Vagina (tissue), 2 donors: ENCODE data around the gene FNDC3A. TPM values are rescaled to one million over a fixed set of nuclear protein-coding genes. Genes with fewer than 3 reads are reported as not detected.

ENCODE experiments used
- DNase-seq, 2 donors: peaks; one replicate each; pipeline ENCODE4 v3.0.0-alpha.2; 2017; ENCODE audit errors: extremely low spot score in 2 of 2
- H3K27ac ChIP-seq: fragments of 200-600 bp; sonication (generic); one replicate; pipeline ENCODE4 v1.5.1; 2019
- H3K27me3 ChIP-seq: fragments of 200-600 bp; sonication (generic); one replicate; pipeline ENCODE4 v1.5.1; 2019
- H3K36me3 ChIP-seq, 2 donors: fragments of 200-600 bp; sonication (generic); one replicate each; pipeline ENCODE4 v1.5.1; 2017 to 2019
- H3K4me1 ChIP-seq: fragments of 200-600 bp; sonication (generic); one replicate; pipeline ENCODE4 v1.5.1; 2019
- H3K4me3 ChIP-seq, 2 donors: fragments of 200-600 bp; sonication (generic); 1 replicate in 1 of 2; 2 replicates in 1 of 2; pipeline ENCODE4 v1.5.1; 2016 to 2019
- H3K9me3 ChIP-seq: fragments of 200-600 bp; sonication (generic); one replicate; pipeline ENCODE4 v1.5.1; 2019
- CTCF ChIP-seq, 3 experiments: fragments of 450-650 bp in 2 of 3; fragments of 200-600 bp in 1 of 3; sonication (generic) in 1 of 3; IDR thresholded peaks; one replicate each; pipeline ENCODE4 v1.5.1; 2017 to 2019; ENCODE audit warnings: antibody characterized with exemption in 3 of 3, mild to moderate bottlenecking in 2 of 3, moderate library complexity in 2 of 3
- POLR2A ChIP-seq, 2 donors: fragments of 450-650 bp; IDR thresholded peaks; one replicate each; pipeline ENCODE4 v1.6.1; 2017; ENCODE audit warnings: antibody characterized with exemption in 2 of 2, mild to moderate bottlenecking in 2 of 2, moderate library complexity in 2 of 2
- POLR2AphosphoS5 ChIP-seq, 2 donors: sonication (generic); formaldehyde crosslinking; IDR thresholded peaks; one replicate each; pipeline ENCODE4 v1.9.0; 2017; ENCODE audit warnings: antibody characterized with exemption in 2 of 2, mild to moderate bottlenecking in 2 of 2, low read depth in 1 of 2; ENCODE audit not compliant: insufficient read depth in 1 of 2
- intact Hi-C: fragments of 100-400 bp; cut with DNase I; formaldehyde crosslinking; loops from one replicate; pipeline ENCODE4 v1.15.1; 2023
- total RNA-seq: library from RNA; depleted of rRNA; stranded (reverse); fragments of >200 nt; gene quantifications from one replicate; pipeline ENCODE4 v1.2.3, GENCODE V29; 2016

FNDC3A gene
- total RNA-seq, 1 donor from 2014 or later, result 32.2 TPM

DNA sequence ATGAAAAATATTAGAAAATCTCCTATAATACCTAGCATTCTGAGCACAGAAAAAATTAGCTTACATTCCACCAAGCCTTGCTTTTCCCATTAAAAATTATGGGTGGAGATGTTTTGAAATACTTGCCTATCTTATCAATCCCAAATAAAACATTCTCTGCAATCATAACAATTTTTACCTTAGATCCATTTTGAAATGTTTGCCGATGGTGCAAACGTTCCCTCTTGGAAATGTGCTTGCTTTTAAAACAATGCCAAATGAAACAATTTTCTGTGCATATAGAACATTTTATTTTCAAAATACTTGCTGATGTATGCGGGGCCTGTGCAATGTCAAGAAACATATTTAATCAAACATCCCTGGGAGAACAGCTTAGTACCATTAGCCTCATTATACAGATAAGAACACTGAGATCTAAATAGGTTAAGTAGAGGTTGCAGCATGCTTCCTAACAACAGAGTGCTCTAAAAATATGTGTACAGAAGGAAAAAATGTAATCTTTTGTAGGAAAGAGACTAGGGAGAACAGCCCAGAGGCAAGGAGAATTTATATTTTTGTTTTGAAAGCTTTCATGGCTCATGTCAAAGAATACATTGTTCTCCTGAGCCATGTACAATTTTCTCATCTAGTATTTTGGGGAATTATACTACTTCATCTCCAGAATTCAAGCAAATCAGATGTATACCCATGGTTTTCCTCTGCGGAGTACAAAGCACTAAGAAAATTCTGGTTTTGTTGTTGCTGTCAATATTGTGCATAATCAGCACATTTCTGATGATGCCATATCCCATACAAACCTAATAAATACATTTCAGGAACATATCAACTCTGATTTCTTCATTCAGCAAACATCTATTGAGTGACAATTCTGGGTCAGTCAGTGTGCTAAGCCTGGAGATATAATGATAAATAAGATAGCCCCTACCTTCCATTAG is 25.9 kb upstream of the FNDC3A start:
- no peak for DNase-seq
- Histone ChIP-seq H3K27ac (no peak overlapping the region), H3K4me1 (no peaks in the 10 kb centered on the region), H3K4me3 (no peak overlapping the region), H3K9me3 (no peaks in the 10 kb centered on the region), H3K36me3 (no peaks in the 10 kb centered on the region), H3K27me3 (no peaks in the 10 kb centered on the region)
- intact Hi-C loops, result no loop called here
- TF ChIP-seq POLR2A (IDR thresholded peaks at IDR 0.05), result no peak
- TF ChIP-seq POLR2AphosphoS5 (IDR thresholded peaks at IDR 0.05; ENCODE audit: insufficient read depth in 1 of 2, low read depth in 1 of 2), result no peak
- TF ChIP-seq CTCF (IDR thresholded peaks at IDR 0.05), result no peak

DNA sequence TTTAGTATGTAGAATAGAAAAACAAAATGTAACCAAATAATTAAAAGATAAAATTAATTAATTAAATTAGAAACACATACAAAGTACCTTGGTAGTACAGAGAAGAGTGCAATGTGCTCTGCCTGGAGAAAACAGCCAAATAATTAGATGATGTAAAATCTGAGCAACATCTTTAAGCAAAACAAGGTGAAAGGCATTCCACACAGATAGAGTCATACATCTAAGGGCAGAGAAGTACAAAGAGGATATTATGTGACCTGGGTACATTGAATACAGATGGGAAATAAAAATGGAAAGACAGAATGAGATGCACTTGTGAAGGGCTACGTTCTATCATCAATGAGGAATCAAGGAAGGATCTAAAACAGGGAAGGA is 25.2 kb upstream of the FNDC3A start:
- H3K27ac ChIP-seq, result no peak overlapping the region
- no peak for TF ChIP-seq CTCF (IDR thresholded peaks at IDR 0.05)
- no peak for TF ChIP-seq POLR2AphosphoS5 (IDR thresholded peaks at IDR 0.05; ENCODE audit: insufficient read depth in 1 of 2, low read depth in 1 of 2)
- TF ChIP-seq POLR2A (IDR thresholded peaks at IDR 0.05), result no peak
- intact Hi-C loops, result no loop called here
- DNase-seq, result no peak
- no peaks in the 10 kb centered on the region for H3K9me3 ChIP-seq
- H3K4me1 ChIP-seq, result no peaks in the 10 kb centered on the region
- H3K36me3 ChIP-seq, result no peaks in the 10 kb centered on the region
- no peaks in the 10 kb centered on the region for H3K27me3 ChIP-seq
- no peak overlapping the region for H3K4me3 ChIP-seq

- Histone ChIP-seq H3K27me3 (no peaks in the 10 kb centered on the region), H3K4me3 (no peak overlapping the region), H3K36me3 (no peaks in the 10 kb centered on the region), H3K27ac (no peak overlapping the region), H3K9me3 (no peaks in the 10 kb centered on the region), H3K4me1 (no peaks in the 10 kb centered on the region)
- intact Hi-C loops, result no loop called here
- no peak for DNase-seq
- no peak for TF ChIP-seq CTCF (IDR thresholded peaks at IDR 0.05)
Measured at GRCh38 chr13:48954081-48954480, 21.6 kb upstream of the FNDC3A start.

DNA sequence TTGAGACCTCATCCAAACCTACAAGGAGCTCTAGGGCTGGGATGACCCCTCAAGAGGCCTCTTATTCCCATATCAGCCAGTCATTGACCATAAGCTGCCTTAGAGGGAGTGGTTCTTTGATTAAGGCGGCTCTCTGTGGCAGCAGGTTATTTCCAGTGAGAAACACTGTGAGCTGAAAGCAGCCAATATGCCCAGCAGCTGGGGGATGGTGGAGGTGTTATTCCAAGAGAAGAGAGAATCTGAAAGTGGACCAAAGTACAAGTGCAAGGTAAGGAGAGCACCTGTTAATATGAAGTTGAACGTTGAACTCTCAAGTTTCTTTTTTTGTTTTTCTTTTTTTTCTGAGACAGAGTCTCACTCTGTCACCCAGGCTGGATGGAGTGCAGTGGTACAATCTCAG is 20.2 kb upstream of the FNDC3A start:
- TF ChIP-seq CTCF (IDR thresholded peaks at IDR 0.05) (no peak), POLR2AphosphoS5 (IDR thresholded peaks at IDR 0.05; ENCODE audit: insufficient read depth in 1 of 2, low read depth in 1 of 2) (no peak), POLR2A (IDR thresholded peaks at IDR 0.05) (no peak)
- H3K4me3 ChIP-seq, result no peak overlapping the region
- no peak for DNase-seq
- intact Hi-C loops, result no loop called here
- no peaks in the 10 kb centered on the region for H3K9me3 ChIP-seq
- no peaks in the 10 kb centered on the region for H3K4me1 ChIP-seq
- H3K36me3 ChIP-seq, result no peaks in the 10 kb centered on the region
- no peak overlapping the region for H3K27ac ChIP-seq
- no peaks in the 10 kb centered on the region for H3K27me3 ChIP-seq

DNA sequence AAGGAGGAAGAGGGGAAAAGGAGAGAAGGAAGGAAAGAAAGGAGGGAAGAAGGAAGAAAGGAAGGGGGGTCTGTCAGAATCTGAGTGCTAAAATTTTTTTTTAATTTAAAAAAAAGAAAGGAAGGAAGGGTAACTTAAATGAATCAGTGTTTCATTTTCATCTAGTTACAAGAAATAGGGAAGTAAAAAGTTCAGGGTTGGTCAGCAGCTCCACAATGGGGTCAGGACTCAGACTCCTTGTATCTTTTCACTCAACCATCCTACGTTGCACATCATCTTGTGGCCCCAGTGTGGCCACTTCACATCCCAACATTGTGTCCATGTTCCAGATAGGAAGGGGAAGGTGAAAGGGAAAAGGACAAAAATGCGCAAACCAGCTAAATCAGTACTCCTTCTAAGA is 14.3 kb upstream of the FNDC3A start:
- H3K27me3 ChIP-seq, result no peaks in the 10 kb centered on the region
- no peak overlapping the region for H3K4me3 ChIP-seq
- TF ChIP-seq CTCF (IDR thresholded peaks at IDR 0.05), result no peak
- TF ChIP-seq POLR2A (IDR thresholded peaks at IDR 0.05), result no peak
- TF ChIP-seq POLR2AphosphoS5 (IDR thresholded peaks at IDR 0.05; ENCODE audit: insufficient read depth in 1 of 2, low read depth in 1 of 2), result no peak
- H3K36me3 ChIP-seq, result no peaks in the 10 kb centered on the region
- no peak for DNase-seq
- intact Hi-C loops, result no loop called here
- H3K9me3 ChIP-seq, result no peaks in the 10 kb centered on the region
- no peaks in the 10 kb centered on the region for H3K4me1 ChIP-seq
- H3K27ac ChIP-seq, result no peak overlapping the region
